Activated CD4-positive, CD25-positive, alpha-beta regulatory T cell (primary cell): ENCODE measurements around the gene BEND7.
"Not testable (repeated sequence)": the region's sequence is repeated elsewhere in the genome, so short reads cannot be mapped to it uniquely, and the experiment has no call there.

ENCODE experiments used
- DNase-seq, 4 experiments: peaks; one replicate each; lab custom pipeline; 2025; lab: John Stamatoyannopoulos, UW

Gene BEND7

GRCh38 chr10:13528875-13529713 lies at the start of gene BEND7:
Gene BEND7 (minus strand): TSS chr10:13529014. CDS start chr10:13528533, 481 bp downstream.
- DNase-seq = no peak

GRCh38 chr10:13573960-13574359 lies 45.1 kb upstream of the BEND7 start:
- DNase-seq = no peak

- DNase-seq = no peak
These were observed 42.7 kb upstream of the BEND7 start for GRCh38 chr10:13571541-13571940.

GRCh38 chr10:13567030-13567429 lies 38.2 kb upstream of the BEND7 start:
- no peak for DNase-seq

GRCh38 chr10:13564576-13564975 lies 35.8 kb upstream of the BEND7 start:
- DNase-seq = no peak

- no peak for DNase-seq
These were observed 34.9 kb upstream of the BEND7 start for GRCh38 chr10:13563481-13564445.

GRCh38 chr10:13560597-13560996 lies 31.8 kb upstream of the BEND7 start:
- no peak for DNase-seq

- DNase-seq = no peak
These were observed 30.4 kb upstream of the BEND7 start for GRCh38 chr10:13559124-13559700.

- no peak for DNase-seq
These were observed 27.2 kb upstream of the BEND7 start for GRCh38 chr10:13555884-13556510.

- DNase-seq = no peak
These were observed 22.0 kb upstream of the BEND7 start for GRCh38 chr10:13550802-13551201.

GRCh38 chr10:13542533-13542932 lies 13.7 kb upstream of the BEND7 start:
- no peak for DNase-seq

- not testable (repeated sequence) for DNase-seq
These were observed 9.2 kb upstream of the BEND7 start for GRCh38 chr10:13537985-13538384.

GRCh38 chr10:13536674-13537366 lies 8.0 kb upstream of the BEND7 start:
- no peak for DNase-seq

GRCh38 chr10:13535346-13535745 lies 6.5 kb upstream of the BEND7 start:
- DNase-seq = no peak

- DNase-seq = no peak
These were observed 830 bp upstream of the BEND7 start for GRCh38 chr10:13529714-13529973.

- no peak for DNase-seq
These were observed 515 bp downstream of the BEND7 start for GRCh38 chr10:13528123-13528874.

GRCh38 chr10:13527864-13528122 lies 1.0 kb downstream of the BEND7 start:
- no peak for DNase-seq

- no peak for DNase-seq
These were observed 1.6 kb downstream of the BEND7 start for GRCh38 chr10:13526948-13527863.

- DNase-seq = no peak
These were observed 3.2 kb downstream of the BEND7 start for GRCh38 chr10:13525663-13526062.

- no peak for DNase-seq
These were observed 7.8 kb downstream of the BEND7 start for GRCh38 chr10:13521026-13521425.
